NCI-H2196 treated with DMSO at 0.1 percent for 48 hours (cell line): Measurements from ENCODE around the gene BEGAIN.

Experiments
- DNase-seq: peaks from one replicate; lab custom pipeline; 2025; ENCODE audit not compliant: unreplicated experiment; lab: John Stamatoyannopoulos, UW

The BEGAIN gene, protein sequence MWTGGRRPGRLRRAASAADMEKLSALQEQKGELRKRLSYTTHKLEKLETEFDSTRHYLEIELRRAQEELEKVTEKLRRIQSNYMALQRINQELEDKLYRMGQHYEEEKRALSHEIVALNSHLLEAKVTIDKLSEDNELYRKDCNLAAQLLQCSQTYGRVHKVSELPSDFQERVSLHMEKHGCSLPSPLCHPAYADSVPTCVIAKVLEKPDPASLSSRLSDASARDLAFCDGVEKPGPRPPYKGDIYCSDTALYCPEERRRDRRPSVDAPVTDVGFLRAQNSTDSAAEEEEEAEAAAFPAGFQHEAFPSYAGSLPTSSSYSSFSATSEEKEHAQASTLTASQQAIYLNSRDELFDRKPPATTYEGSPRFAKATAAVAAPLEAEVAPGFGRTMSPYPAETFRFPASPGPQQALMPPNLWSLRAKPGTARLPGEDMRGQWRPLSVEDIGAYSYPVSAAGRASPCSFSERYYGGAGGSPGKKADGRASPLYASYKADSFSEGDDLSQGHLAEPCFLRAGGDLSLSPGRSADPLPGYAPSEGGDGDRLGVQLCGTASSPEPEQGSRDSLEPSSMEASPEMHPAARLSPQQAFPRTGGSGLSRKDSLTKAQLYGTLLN

GRCh38 chr14:100587086-100587762 lies at the start of gene BEGAIN:
Gene BEGAIN (minus strand): TSS chr14:100587417. CDS start chr14:100587290, 127 bp downstream.
- no peak for DNase-seq

GRCh38 chr14:100636559-100636958 lies 49.3 kb upstream of the BEGAIN start:
- no peak for DNase-seq

GRCh38 chr14:100634026-100634425 lies 46.8 kb upstream of the BEGAIN start:
- DNase-seq: no peak

DNA sequence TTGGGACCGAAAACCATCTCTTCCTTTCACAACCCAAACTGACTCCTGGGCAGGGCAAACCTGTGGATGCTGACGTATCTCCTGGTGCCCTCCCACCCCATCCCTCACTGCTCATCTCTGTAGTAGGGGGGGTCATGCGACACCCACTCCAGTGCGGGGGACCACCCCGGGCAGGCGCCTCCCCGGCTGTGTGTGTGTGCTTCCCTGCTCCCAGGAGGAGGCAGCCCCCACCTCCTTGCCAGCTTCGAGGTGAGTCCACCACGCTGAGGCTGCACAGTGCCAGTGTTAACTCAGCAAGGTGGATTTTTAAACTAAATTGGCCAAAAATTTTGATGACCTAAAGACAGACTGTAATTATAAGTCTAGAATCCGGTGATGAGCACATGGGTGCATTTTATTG lies 46.2 kb upstream of the BEGAIN start:
- DNase-seq: no peak

DNA sequence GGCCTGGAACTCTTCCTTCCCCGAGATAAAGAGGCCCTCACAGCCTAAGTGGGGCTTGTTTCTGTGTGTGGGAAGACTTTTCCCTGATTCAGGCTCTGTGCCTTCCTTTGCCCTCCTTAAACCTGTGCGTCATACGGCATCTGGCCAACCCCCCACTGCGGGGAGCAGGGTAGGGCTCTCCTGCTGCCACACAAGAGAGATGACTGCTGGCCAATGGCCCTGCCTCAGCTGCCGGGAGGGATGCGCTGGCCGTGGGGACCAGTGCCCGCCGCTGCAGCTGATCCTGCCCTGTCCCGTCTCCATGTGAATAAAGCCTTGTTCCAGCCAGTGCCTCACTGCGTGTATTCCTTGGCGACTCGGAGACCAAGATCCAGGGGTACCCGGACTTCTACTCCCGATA lies 42.5 kb upstream of the BEGAIN start:
- DNase-seq: no peak

DNA sequence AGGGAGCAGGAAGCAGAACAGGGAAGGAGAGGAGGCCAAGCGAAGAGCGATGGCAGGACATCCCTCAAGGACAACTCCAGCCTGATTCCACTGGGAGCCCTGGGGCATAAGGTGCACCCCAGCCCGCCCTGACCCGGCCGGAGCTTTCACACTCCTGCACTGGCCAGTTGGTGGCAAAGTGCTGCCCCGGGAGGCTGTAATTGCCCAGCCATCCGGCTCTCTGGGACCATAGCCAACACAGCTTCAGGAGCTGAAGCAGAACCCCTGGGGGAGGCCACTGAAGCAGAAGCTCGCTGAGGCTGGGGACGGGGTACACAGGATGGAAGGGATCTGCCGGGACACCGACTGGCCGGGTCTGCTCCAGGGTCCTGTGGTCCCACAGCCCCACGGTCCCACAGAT lies 41.9 kb upstream of the BEGAIN start:
- no peak for DNase-seq

GRCh38 chr14:100628225-100628624 lies 41.0 kb upstream of the BEGAIN start:
- DNase-seq: no peak

DNA sequence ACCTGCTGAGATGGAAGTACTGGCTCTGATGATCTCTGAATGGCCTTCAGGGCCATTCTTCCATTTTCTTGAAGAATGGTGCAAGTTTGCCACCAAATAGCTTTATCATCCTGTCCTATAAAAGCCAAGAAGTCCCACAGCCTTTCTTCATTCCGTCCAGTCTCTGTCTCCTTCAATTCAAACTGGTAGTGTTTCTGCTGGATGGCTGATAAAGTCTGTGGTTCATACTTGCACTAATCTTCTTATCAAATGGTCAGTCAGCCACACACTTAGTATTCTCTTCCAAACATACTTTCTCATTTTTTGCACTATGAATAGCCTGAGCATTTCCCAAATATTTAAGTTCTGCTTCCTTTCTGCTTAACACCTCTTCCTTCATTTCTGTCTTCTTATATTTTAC lies 39.4 kb upstream of the BEGAIN start:
- no peak for DNase-seq

DNA sequence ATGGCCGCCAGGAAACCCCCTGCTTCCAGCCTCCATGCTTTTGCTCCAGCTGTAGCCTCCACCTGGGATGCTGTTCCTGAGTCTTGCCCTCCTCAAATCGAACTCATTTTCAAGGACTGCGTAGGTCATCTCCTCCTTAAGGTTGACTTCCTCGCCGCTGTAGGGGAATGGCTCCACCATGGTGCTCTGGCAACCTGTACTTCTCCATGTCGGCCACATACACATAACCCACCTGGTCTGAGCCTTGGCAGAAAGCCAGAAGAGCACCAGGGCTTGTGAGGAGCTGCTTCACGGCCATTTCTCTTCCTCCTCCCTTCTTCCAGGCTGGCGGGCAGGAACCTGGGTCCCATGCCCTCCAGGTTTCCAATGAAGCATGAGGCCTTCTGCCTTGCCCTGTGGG lies 36.7 kb upstream of the BEGAIN start:
- no peak for DNase-seq

- no peak for DNase-seq
Measured at GRCh38 chr14:100623557-100623956, 36.3 kb upstream of the BEGAIN start.

GRCh38 chr14:100622708-100623485 lies 35.7 kb upstream of the BEGAIN start:
- no peak for DNase-seq

GRCh38 chr14:100622224-100622623 lies 35.0 kb upstream of the BEGAIN start:
- no peak for DNase-seq

DNA sequence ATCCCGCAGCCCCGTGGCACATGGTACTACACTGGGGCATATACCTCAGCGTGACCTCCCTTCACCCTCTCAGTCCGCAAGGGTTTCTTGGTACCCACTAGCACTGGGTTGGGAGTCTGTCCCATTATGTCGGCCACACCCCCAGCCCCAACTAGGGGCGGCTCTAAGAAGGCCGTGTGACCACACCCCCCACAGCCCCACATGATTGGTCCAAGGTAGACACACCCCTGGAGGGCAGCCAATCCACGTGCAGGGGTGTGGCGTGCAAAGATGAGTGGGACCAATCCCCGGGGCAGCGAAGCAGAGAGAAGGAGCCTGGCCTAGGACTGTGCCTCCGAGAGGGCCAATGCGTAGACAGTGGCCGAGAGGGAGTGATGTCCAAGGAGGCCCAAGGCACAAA lies 34.6 kb upstream of the BEGAIN start:
- DNase-seq: no peak

DNA sequence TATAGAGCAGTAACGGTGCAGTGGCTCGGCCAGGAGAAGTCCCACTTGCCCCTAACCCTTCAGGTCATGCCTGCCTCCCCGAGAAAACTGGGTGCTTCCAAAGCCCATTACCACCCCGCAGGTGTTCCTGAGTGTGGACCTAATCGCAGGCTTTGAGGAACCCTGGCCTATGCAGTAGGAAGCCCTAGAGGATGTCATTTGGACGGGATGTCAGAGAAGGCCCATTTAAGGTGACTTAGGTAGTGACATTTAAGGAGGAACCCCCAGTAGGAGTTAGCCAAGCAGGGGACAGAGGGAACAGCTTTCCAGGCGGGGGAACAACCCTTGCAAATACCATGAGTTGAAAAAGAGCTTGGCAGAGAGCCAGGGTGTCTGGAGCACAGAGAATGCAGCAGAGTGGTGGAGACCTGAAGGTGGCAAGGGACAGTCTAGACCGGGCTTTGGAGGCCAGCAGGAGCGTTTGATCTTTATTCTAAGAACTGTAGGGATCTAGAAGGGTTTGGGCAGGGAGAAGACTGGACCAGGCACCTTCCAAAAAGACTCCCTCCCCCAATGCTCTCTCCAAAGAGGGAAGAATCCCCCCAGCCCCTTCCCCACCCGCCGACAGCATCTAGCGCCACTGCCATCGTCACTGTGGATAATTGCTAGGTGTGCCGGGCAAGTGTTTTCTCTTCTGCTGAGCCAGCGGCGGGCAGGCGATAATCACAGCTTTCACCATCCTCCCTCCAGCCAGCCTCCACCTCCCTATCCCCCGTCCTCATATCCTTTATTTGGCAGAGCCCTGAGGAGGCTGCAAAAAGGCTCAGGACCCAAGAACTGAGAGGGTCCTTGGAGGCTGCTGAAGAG lies 33.3 kb upstream of the BEGAIN start:
- no peak for DNase-seq

DNA sequence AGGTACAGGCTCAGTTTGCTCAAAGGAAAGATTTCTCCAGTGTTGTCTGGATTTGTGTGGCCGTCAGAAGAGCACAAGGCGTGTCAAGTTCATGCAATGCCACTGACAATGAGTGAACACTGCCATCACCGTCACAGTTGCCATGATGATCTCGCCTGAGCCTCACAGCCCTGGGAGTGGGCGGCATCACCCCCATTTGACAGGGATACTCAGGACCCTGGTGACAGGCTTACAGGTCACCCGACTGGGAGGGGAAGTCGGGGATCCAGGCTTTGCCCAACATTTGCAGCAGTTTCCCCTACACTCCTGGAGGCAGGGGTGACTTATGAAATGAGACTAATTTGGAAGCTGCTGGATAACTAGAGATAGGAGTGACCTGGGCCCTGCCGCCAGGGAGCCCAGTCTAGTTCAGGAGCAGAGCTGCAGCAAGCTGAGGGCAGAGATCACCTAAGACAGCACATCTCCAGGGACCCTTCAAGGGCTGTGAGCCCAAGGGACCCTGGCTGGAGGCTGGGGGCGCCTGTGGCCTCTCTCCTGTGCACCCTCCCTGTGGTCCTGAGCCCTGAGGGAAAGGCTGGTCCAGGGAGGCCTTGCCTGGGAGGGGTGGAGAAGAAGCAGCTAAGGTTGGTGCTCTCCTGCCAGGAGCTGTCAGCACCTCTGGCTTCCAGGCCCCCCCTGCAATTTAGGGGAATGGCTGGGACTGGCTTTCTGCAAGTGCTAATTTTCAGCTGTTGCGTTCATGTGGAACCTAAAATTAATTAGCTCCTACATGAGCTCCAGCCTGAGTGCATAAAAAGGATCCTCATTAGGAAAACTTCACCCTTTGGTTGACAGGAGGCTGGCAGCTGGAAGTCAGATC lies 32.4 kb upstream of the BEGAIN start:
- no peak for DNase-seq

DNA sequence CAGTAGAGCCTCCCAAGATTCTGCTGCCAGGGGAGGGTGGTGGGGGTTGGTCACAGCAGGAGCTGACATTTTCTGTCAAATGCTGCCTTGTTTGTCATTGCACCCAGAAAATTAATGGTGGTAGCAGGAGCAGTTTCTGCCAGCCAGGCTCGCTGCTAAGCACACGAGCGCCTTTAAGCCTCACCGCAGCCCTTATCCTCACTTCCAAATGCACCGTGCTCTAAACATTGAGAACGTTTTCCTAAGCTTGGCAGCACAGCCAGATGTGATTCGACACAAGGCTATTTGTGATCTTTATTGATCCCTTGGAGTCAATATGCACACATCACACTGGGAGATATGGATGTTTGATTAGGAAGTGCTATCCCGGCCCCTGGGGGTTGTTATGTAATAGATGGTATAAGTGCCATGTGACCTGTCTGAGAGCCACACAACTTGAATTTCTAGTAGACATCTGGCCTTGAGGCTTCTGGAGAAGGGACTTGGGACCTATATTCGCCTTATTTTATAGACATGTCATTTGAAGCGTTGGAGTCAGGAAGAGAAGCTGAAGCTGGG lies 31.6 kb upstream of the BEGAIN start:
- no peak for DNase-seq

DNA sequence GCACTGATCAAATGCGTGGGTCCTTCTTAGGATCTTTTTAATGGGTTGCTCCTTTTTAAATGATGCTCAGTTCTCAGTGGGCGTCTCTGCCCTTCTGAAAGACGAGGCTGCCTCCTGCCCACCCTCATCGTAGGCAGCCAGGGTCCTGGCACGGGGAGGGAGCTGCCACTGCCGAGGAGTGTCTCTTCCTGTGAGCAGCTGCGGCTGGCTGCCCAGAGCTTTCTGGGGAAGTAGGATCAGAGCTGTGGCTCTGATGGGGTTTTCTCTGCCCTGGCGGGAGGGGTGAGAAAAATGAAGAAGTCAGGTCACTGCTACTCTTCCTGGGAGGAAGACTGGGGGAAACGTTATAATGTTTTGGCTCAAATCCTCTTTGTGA lies 31.1 kb upstream of the BEGAIN start:
- no peak for DNase-seq

GRCh38 chr14:100617410-100618317 lies 30.4 kb upstream of the BEGAIN start:
- no peak for DNase-seq
